Measurements from ENCODE around the gene LARGE2. TPM values are rescaled to one million over a fixed set of nuclear protein-coding genes. Genes with fewer than 3 reads are reported as not detected.

The LARGE2 gene
- total RNA-seq, 1 experiment from 2014 or later: 108 TPM

DNA sequence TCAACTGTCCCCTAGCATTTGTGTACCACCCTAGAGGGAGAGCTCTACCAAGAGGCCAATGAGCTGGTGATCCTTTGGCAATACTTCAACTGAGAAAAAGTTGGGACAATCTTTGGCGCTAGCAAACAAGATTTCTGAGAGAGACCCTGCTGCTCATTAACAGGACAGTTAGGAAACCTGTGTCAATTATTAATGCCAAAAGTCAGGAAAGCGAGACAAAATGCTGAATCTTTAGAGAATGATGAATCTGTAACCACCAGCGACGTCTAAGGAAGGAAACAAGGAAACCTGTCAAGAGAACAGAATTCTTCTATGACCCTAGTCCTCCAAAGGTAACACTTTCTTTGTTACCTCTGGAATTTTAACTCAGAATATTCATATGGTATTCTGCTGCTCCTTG is 19.9 kb downstream of the LARGE2 start:
- H3K27ac Mint-ChIP-seq: no peak overlapping the region
- H3K4me3 Mint-ChIP-seq: no peak overlapping the region
- no peak overlapping the region for H4K8ac ChIP-seq (replicated peaks; ENCODE audit: insufficient read length, low read depth, low read length)
- H3K14ac ChIP-seq (ENCODE audit: insufficient read depth, low read length): no peak overlapping the region
- no peak overlapping the region for H4K91ac ChIP-seq (ENCODE audit: insufficient read length, low read depth, low read length)
- H3K4me2 ChIP-seq (ENCODE audit: insufficient read depth, insufficient read length, low read length): no peak overlapping the region
- no peak overlapping the region for H2BK20ac ChIP-seq (ENCODE audit: low read depth, low read length, poor library complexity, severe bottlenecking)
- H2BK5ac ChIP-seq (ENCODE audit: insufficient read length, low read length): no peak overlapping the region
- no peaks in the 10 kb centered on the region for H3K79me1 ChIP-seq (ENCODE audit: insufficient read depth, low read depth, low read length, poor library complexity, severe bottlenecking)
- H3K27me3 ChIP-seq (ENCODE audit: insufficient read depth, low read length): no peaks in the 10 kb centered on the region
- H3K27me3 Mint-ChIP-seq (ENCODE audit: low read depth): no peaks in the 10 kb centered on the region
- no peak overlapping the region for H2BK12ac ChIP-seq (ENCODE audit: insufficient read length, low read depth, low read length)
- H3K9ac ChIP-seq (ENCODE audit: extremely low read depth, insufficient read length, low read length): no peak overlapping the region
- DNase-seq: no peak
- no peak overlapping the region for H4K5ac ChIP-seq (ENCODE audit: insufficient read length, low read depth, low read length)
- no peak overlapping the region for H2AFZ ChIP-seq (ENCODE audit: low read length)
- no peak overlapping the region for H3K18ac ChIP-seq (ENCODE audit: insufficient read length, low read depth, low read length)
- H3K23ac ChIP-seq (ENCODE audit: insufficient read length, low read depth, low read length): no peak overlapping the region
- peaks cover 10% of the 10 kb centered on the region in 2 experiments for H3K4me1 Mint-ChIP-seq
- no peak overlapping the region for H2BK15ac ChIP-seq (ENCODE audit: low read depth, low read length)
- no peaks in the 10 kb centered on the region for H3K9me3 Mint-ChIP-seq
- no peak overlapping the region for H2BK120ac ChIP-seq (ENCODE audit: low read depth, low read length, poor library complexity, severe bottlenecking)
- no peak for TF ChIP-seq CTCF (conservative IDR thresholded peaks at IDR 0.05)
- no peak overlapping the region for H3T11ph ChIP-seq (ENCODE audit: low read length)
- H3K79me2 ChIP-seq (ENCODE audit: insufficient read depth, low read length): no peaks in the 10 kb centered on the region
- no peaks in the 10 kb centered on the region for H3K9me3 ChIP-seq (ENCODE audit: control insufficient read depth, low read depth, low read length)
- peaks cover 4 to 33% (median 18%) of the 10 kb centered on the region in 3 experiments; a peak in 5 of 7 replicates for H3K36me3 Mint-ChIP-seq (ENCODE audit: insufficient read depth in 1 of 3, low read depth in 3 of 3)
- H3K56ac ChIP-seq (ENCODE audit: insufficient read length, low read depth, low read length): no peak overlapping the region
- 0 out of 2 replicates have a peak, but pooled peaks cover 2% of the 10 kb centered on the region for H3K4me1 ChIP-seq (ENCODE audit: insufficient read depth, low read length)
- H3K27ac ChIP-seq (ENCODE audit: insufficient read length, low read depth, low read length): no peak overlapping the region
- WGBS (ENCODE audit: extremely low coverage, insufficient read length, low lambda C conversion rate): no CpG with 5 or more reads among the region's 4 CpGs
- H2AK5ac ChIP-seq (ENCODE audit: insufficient read length, low read length): no peak overlapping the region
- no peak overlapping the region for H3K4ac ChIP-seq (ENCODE audit: low read depth, low read length)
- H4K20me1 ChIP-seq (ENCODE audit: control insufficient read depth, insufficient read depth, insufficient read length): no peaks in the 10 kb centered on the region
- no peaks in the 10 kb centered on the region for H3K23me2 ChIP-seq (ENCODE audit: insufficient read length, low read depth, low read length, poor library complexity, severe bottlenecking)
